ENCODE measurements around the gene SLC4A1AP.

SLC4A1AP gene

DNA sequence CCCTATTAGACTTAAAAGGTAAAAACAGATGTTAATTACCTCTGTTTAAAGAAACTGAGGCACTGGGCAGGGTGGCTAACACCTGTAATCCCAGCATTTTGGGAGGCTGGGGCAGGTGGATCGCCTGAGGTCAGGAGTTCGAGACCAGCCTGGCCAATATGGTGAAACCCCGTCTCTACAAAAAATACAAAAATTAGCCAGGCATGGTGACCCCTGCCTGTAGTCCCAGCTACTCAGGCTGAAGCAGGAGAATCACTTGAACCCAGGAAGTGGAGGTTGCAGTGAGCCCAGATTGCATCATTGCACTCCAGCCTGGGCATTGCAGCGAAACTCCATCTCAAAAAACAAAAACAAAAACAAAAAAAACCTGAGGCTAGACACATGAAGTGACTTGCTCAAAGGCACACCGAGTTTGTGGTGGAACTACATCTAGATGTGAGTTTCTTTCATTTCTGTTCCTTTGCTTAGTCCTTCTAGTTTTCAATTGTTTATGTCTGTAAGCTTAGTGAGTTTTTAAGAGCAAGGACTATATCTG lies 40.7 kb downstream of the SLC4A1AP start:
- no peak for DNase-seq

GRCh38 chr2:27705851-27706622 lies 42.3 kb downstream of the SLC4A1AP start:
- no peak for DNase-seq

DNA sequence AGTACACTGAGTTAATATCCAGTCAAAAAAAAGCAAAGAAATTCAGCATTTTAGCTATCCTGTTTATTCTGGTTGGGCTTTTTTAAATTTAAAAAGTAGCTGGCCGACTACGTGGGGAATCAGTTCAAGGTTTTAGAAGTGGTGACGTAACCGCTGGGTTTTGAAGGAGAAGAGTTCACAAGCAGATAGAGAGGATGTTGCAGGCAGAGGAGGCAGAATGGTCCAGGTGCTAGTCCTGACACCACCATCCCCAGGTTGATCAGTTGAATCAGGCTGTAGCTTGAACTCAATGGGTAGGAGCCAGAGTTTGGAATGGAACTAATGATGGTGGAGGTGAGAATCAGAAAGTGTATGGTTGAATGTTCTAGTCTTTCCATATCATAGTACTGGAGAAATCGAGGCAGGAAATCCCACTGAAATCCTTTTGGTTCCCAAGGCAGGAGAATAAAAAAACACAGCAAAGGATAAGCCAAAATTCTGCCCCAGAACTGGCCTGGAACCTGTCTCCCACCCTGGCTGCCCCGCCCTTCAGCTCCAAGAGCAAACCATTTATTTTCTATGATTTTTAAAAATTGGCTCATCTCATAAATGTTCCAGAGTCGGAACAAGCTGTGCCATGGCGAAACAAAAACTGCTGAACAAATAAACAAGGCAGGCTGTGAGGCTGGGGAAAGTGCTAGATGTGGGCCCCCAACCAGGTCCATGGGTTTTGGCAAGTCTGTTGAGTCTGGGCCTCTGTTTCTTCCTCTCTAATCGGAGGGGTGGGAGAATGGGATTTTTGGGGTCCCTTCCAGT lies 44.0 kb downstream of the SLC4A1AP start:
- no peak for DNase-seq

GRCh38 chr2:27708257-27708654 lies 44.6 kb downstream of the SLC4A1AP start:
- DNase-seq = no peak

- no peak for DNase-seq
These were observed 45.0 kb downstream of the SLC4A1AP start for GRCh38 chr2:27708666-27709065.

DNA sequence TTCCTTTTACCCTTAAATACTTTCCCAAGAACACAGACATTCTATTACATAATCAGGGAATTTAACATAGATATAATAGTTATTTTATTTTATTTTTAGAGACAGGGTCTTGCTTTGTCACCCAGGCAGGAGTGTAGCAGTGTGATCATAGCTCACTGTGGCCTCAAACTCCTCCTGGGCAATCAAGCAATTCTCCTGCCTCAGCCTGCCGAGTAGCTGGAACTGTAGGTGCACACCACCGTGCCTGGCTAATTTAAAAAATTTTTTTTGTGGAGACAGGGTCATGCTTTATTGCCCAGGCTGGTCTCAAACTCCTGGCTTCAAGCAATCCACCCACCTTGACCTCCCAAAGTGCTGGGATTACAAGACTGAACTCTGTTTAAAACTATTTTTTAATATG lies 45.6 kb downstream of the SLC4A1AP start:
- no peak for DNase-seq

DNA sequence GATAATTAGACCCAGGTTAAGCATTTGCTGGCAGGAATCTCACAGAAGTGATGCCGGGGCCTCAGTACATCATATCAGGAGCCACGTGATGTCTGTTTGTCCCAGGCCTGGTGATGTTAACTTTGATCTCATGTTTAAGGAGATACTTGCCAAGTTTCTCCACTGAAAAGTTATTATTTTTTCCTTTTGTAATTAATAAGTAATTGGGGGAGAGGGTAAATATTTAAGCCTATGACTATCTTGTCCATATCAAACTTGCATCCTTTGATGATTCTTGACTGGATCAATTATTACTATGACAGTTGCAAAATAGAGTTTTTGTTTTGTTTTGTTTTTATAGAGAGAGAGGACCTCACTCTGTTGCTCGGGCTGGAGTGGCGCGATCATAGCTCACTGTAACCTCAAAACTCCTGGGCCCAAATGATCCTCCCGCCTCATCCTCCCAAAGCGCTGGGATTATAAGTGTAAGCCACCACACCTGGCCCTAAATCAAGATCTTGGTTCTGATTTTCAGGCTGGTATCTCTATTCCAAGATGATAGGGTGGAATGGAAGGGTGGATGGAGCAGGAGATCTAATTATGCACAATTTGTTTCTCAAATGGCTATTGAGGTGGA lies 46.4 kb downstream of the SLC4A1AP start:
- no peak for DNase-seq

DNA sequence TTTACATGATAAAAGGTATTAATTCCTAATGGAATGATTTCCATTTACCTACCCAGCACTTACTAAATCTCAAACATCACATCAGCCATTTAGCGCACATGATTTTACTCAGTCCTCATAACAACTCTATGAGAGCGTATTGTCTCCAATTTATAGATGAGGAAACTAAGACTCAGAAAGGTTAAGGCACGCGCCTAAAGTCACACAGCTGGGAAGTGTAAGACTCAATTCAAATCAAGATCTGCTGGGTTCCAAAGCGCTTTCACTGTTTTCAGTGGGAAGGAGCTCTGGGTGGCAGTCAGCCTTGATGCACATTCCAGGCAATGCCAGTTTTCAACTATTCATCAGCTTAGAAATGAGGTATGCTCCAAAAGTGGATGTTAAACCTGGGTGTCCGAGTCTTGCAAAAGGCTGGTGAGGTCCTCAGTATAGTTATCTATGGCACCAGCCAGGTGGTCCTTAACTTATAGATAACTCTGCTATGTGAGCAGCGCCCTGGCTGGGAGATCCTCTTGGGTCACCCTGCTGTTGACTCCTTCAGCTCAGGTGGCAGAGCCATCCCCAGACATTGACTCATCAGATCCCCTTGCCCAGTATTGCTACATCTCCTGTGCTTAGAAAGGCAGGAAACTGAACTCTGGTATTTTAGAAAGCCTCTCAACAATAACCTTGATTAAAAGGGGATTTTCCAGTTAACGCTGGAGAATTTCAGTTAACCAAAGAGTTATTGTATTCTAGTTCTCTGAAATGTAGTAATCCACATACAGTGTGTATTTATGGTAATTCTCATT lies 47.1 kb downstream of the SLC4A1AP start:
- no peak for DNase-seq

DNA sequence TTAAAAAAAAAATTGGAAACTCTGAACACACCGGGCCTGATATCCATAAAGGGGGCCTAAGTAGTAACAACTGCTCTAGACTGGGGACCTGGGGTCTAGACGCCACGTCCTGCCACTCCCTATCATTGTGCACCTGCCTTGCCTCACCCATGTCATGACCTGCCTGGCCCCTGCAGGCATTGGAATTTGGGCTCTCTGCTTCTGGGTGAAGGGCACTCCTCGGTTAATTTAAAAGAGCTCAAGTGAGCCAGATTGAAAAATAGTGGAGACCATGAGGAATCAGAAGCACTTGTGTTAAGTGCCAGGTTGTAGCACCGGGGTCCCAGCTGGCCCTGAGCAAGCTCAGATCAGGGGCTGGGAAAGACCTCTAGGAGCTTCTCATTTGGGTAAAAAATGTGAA lies 48.1 kb downstream of the SLC4A1AP start:
- no peak for DNase-seq

- DNase-seq = no peak
These were observed 48.8 kb downstream of the SLC4A1AP start for GRCh38 chr2:27712522-27712921.

DNA sequence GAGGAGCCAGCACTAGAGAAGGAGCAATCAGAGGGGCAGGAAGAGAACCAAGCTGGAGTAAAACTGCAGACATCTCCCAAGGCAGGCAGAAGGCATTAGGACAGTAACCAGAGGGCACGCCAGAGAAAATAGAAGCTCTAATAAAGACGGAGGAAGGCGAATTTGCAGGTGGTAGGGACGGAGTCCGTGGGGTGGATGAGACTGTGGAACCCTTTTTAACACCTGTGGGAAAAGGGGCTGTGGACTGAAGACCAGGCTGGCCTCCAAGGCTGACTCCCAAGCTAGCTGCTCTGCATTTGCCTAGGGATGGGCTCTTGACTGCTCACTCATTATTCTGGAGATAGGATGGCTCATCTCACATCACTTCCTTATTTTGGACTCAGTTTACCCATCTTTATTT lies 49.5 kb downstream of the SLC4A1AP start:
- no peak for DNase-seq

DNA sequence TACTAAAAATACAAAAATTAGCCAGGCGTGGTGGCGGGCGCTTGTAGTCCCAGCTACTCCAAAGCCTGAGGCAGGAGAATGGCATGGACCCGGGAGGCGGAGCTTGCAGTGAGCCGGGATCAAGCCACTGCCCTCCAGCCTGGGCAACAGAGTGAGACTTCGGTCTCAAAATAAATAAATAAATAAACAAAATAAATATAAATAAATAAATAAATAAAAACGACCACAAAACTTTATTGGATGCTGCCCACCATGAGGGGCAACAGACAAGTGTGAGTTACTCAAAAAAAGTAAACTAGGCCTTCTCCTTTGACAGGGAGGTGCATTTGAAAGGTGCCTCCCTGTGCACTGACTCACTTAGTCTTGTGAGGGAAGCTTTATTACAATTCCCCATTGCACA lies 50.4 kb downstream of the SLC4A1AP start:
- no peak for DNase-seq

GRCh38 chr2:27714851-27715291 lies 51.2 kb downstream of the SLC4A1AP start:
- DNase-seq = no peak

GRCh38 chr2:27715318-27716210 lies 51.9 kb downstream of the SLC4A1AP start:
- peak in 4 of 6 experiments; percentile 13 to 57 (median 38) for DNase-seq

- DNase-seq = peak in 1 of 6 experiments; percentile 10
These were observed 52.8 kb downstream of the SLC4A1AP start for GRCh38 chr2:27716301-27717069.

GRCh38 chr2:27717070-27717795 lies 53.5 kb downstream of the SLC4A1AP start:
- no peak for DNase-seq

GRCh38 chr2:27720004-27720551 lies 56.4 kb downstream of the SLC4A1AP start:
- DNase-seq = no peak

DNA sequence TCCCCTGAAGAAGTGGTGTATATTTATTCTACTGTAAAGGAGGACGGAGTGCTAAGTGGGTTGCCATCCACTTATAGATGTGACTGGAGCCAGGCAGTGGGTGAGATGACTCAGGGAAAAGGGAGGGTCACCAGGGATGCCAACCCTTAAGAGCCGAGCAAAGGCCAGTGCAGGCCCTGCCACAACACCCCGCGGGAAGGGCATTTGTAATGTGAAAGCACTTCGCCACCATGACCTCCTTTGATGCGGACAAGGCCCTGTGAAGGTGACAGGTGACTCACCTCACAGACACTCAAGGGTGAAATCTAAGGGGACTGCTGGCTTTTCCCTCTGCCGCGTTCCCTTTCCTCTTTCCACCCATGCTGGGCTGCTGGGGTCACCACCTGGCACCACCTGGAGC lies 57.6 kb downstream of the SLC4A1AP start:
- no peak for DNase-seq

GRCh38 chr2:27721884-27722485 lies 58.3 kb downstream of the SLC4A1AP start:
- no peak for DNase-seq

Data from stimulated activated naive CD4-positive, alpha-beta T cell (primary cell).